Measurements from ENCODE around the gene ZNF540. TPM values are rescaled to one million over a fixed set of nuclear protein-coding genes. Genes with fewer than 3 reads are reported as not detected.

Gene ZNF540
- total and polyA plus RNA-seq, 9 of the 15 experiments (the other 6 are each of a cell fraction or from before 2014, with no cell fraction given) = 0.20 to 0.95 (median 0.44) TPM

GRCh38 chr19:37655689-37656371 is 61.2 kb downstream of the ZNF540 start (continued):
- TF ChIP-seq MNT (conservative IDR thresholded peaks at IDR 0.05) = peak; percentile 74 to 84
- TF ChIP-seq RB1 (IDR thresholded peaks at IDR 0.05; ENCODE audit: low read depth) = peak; percentile 60
- peak; percentile 93; the same call in 1 of the 2 replicates for TF ChIP-seq MTA3 (IDR thresholded peaks at IDR 0.05; ENCODE audit: borderline replicate concordance)
- 0 out of 2 replicates have a peak, but pooled peaks have one; percentile 27 for TF ChIP-seq ZBTB33 (CRISPR knock-in tag; IDR thresholded peaks at IDR 0.05)
- peak; percentile 42; the same call in 1 of the 2 replicates for TF ChIP-seq FOXM1 (IDR thresholded peaks at IDR 0.05; ENCODE audit: low read depth)
- TF ChIP-seq FOXM1 (CRISPR knock-in tag; IDR thresholded peaks at IDR 0.05; ENCODE audit: low read depth) = no peak
- 0 out of 2 replicates have a peak, but pooled peaks have one; percentile 32 for TF ChIP-seq ZBTB7A (IDR thresholded peaks at IDR 0.05; ENCODE audit: borderline replicate concordance, control insufficient read depth, low read depth, low read length)
- 0 out of 2 replicates have a peak, but pooled peaks have one; percentile 12 for TF ChIP-seq MEF2D (tag; conservative IDR thresholded peaks at IDR 0.05; ENCODE audit: low read depth)
- TF ChIP-seq ZNF41 (CRISPR knock-in tag; conservative IDR thresholded peaks at IDR 0.05) = no peak
- peak in 1 of 3 experiments; percentile 6; a peak in 1 of 6 replicates for TF ChIP-seq ZBTB11 (CRISPR knock-in tag; IDR thresholded peaks at IDR 0.05)
- TF ChIP-seq CCNT2 (IDR thresholded peaks at IDR 0.05; ENCODE audit: borderline replicate concordance, extremely low read depth, insufficient read length, low read depth, low read length) = peak; percentile 35
- TF ChIP-seq JUND (IDR thresholded peaks at IDR 0.05; ENCODE audit: borderline replicate concordance, low read depth, low read length) = no peak
- TF ChIP-seq JUND (tag; IDR thresholded peaks at IDR 0.05; ENCODE audit: borderline replicate concordance, low read depth, low read length) = peak; percentile 29; the same call in 1 of the 3 replicates
- TF ChIP-seq GTF2F1 (IDR thresholded peaks at IDR 0.05; ENCODE audit: low read depth, low read length) = no peak
- no peak for TF ChIP-seq NUFIP1 (IDR thresholded peaks at IDR 0.05; ENCODE audit: partially characterized antibody)
- peak; percentile 38; the same call in 1 of the 2 replicates for TF ChIP-seq JUN (IDR thresholded peaks at IDR 0.05; ENCODE audit: borderline replicate concordance, low read depth, low read length)
- TF ChIP-seq JUN (CRISPR knock-in tag; IDR thresholded peaks at IDR 0.05; ENCODE audit: borderline replicate concordance) = no peak
- peak; percentile 99 for TF ChIP-seq ZNF316 (IDR thresholded peaks at IDR 0.05)

All from K562 (cell line).